ENCODE results near the gene ACOT7.

- TF ChIP-seq CTCF (IDR thresholded peaks at IDR 0.05; ENCODE audit: low read depth, low read length, poor library complexity, severe bottlenecking) (no peak), EZH2phosphoT487 (IDR thresholded peaks at IDR 0.05; ENCODE audit: borderline replicate concordance, low read length) (no peak)
Measured at GRCh38 chr1:6266641-6267040, 126.9 kb downstream of the ACOT7 start.
